Activated naive CD8-positive, alpha-beta T cell treated with anti-CD3 and anti-CD28 coated beads, Interleukin-2, amount 50 U/mL, for 24 hours (primary cell): ENCODE results near the gene PPP6R3.
A peak's percentile ranks its signal among the peaks of the same experiment; 100 is the strongest.

Source experiments
- ATAC-seq: fragments of 150-1000 bp; cut with Tn5 transposase; one replicate; pipeline ENCODE4 v1.10.0; 2021
- DNase-seq: peaks from one replicate; pipeline ENCODE4 v3.0.0; 2021
- H3K27ac Mint-ChIP-seq: one replicate; pipeline ENCODE4 v1.8.0; 2021; ENCODE audit warnings: mild to moderate bottlenecking, mixed read lengths
- H3K27me3 Mint-ChIP-seq: one replicate; pipeline ENCODE4 v1.8.0; 2021; ENCODE audit warnings: mixed read lengths
- H3K36me3 Mint-ChIP-seq: one replicate; pipeline ENCODE4 v1.8.0; 2021; ENCODE audit warnings: low read depth, mixed read lengths
- H3K4me1 Mint-ChIP-seq: one replicate; pipeline ENCODE4 v1.8.0; 2021; ENCODE audit warnings: mixed read lengths
- H3K4me3 Mint-ChIP-seq: one replicate; pipeline ENCODE4 v1.8.0; 2021; ENCODE audit warnings: mild to moderate bottlenecking, moderate library complexity, mixed read lengths
- H3K9me3 Mint-ChIP-seq: one replicate; pipeline ENCODE4 v1.8.0; 2021; ENCODE audit warnings: mixed read lengths

The PPP6R3 gene

DNA sequence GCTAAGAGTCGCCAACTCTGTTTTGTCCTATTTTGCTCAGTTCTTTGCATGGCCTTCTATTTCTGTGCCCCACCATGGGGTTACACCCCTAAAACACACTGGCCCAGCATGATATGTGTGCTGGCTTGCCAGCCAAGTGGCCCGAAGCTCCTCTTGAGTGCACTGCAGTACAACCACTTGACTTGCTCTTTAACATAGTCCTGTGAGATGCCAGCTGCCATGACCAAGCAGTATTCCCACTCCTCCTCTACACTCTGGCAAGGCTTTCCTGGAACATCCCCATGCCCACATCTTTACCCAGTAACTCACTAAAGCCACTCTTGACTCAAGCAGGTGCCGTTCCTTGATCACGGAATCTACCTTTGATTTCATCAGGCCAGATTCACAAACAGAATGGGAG lies 120.9 kb downstream of the PPP6R3 start:
- ATAC-seq: no peak
- no peak overlapping the region for H3K4me3 Mint-ChIP-seq
- DNase-seq: no peak
- H3K9me3 Mint-ChIP-seq: no peaks in the 10 kb centered on the region
- H3K27me3 Mint-ChIP-seq: no peaks in the 10 kb centered on the region
- peaks cover 52% of the 10 kb centered on the region for H3K36me3 Mint-ChIP-seq
- no peak overlapping the region for H3K27ac Mint-ChIP-seq
- H3K4me1 Mint-ChIP-seq: peaks cover 11% of the 10 kb centered on the region

GRCh38 chr11:68581901-68582300 lies 121.3 kb downstream of the PPP6R3 start:
- Mint-ChIP-seq H3K27ac (no peak overlapping the region), H3K4me3 (no peak overlapping the region), H3K4me1 (peaks cover 11% of the 10 kb centered on the region), H3K36me3 (peaks cover 49% of the 10 kb centered on the region), H3K27me3 (no peaks in the 10 kb centered on the region), H3K9me3 (no peaks in the 10 kb centered on the region)
- ATAC-seq (no peak), DNase-seq (no peak)

DNA sequence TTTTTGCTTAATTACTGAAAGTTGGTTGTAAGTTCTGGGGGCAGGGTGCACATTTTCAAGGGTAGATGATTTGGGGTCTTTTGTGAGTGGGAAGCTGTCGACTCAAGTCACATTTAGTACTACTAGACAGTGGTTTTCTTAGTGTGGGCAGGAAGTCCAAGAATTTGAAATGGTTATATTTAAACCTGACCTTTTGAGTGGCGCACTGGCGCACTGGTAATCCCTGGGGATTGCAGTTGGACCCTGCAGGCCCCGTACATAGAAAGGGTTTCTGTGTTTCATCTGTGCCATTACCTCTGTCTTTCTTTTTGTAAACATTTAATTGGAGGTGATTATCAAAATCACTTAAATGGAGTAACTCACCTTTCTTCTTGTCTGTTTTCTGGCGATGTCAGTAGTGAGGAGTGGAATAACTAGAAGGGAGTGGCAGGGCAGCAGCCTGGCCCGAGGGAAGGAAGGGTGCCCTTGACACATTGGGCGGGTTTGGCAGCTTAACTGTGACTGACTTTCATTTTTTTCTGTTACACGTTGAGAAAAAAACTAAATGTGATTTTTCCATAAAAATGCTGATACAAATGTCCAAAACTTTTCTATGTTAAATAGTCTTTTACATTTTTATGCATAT lies 122.0 kb downstream of the PPP6R3 start:
- H3K36me3 Mint-ChIP-seq: peaks cover 47% of the 10 kb centered on the region
- H3K4me1 Mint-ChIP-seq: peaks cover 11% of the 10 kb centered on the region
- no peaks in the 10 kb centered on the region for H3K9me3 Mint-ChIP-seq
- H3K27me3 Mint-ChIP-seq: no peaks in the 10 kb centered on the region
- no peak for ATAC-seq
- no peak for DNase-seq
- H3K27ac Mint-ChIP-seq: no peak overlapping the region
- no peak overlapping the region for H3K4me3 Mint-ChIP-seq

GRCh38 chr11:68583041-68583446 lies 122.5 kb downstream of the PPP6R3 start:
- Mint-ChIP-seq H3K27ac (no peak overlapping the region), H3K4me1 (peaks cover 11% of the 10 kb centered on the region), H3K4me3 (no peak overlapping the region), H3K36me3 (peaks cover 51% of the 10 kb centered on the region), H3K27me3 (no peaks in the 10 kb centered on the region), H3K9me3 (no peaks in the 10 kb centered on the region)
- ATAC-seq: no peak
- DNase-seq: no peak

GRCh38 chr11:68584097-68584496 lies 123.5 kb downstream of the PPP6R3 start:
- Mint-ChIP-seq H3K27ac (no peak overlapping the region), H3K27me3 (no peaks in the 10 kb centered on the region)

GRCh38 chr11:68584991-68585524 lies 124.5 kb downstream of the PPP6R3 start:
- H3K27ac Mint-ChIP-seq: no peak overlapping the region
- no peak for DNase-seq
- ATAC-seq: no peak
- no peaks in the 10 kb centered on the region for H3K9me3 Mint-ChIP-seq
- H3K27me3 Mint-ChIP-seq: no peaks in the 10 kb centered on the region
- peaks cover 11% of the 10 kb centered on the region for H3K4me1 Mint-ChIP-seq
- peaks cover 41% of the 10 kb centered on the region for H3K36me3 Mint-ChIP-seq
- no peak overlapping the region for H3K4me3 Mint-ChIP-seq

More at GRCh38 chr11:68584097-68584496, 123.5 kb downstream of the PPP6R3 start:
- H3K36me3 Mint-ChIP-seq: peaks cover 43% of the 10 kb centered on the region
- peaks cover 11% of the 10 kb centered on the region for H3K4me1 Mint-ChIP-seq
- no peaks in the 10 kb centered on the region for H3K9me3 Mint-ChIP-seq
- H3K4me3 Mint-ChIP-seq: no peak overlapping the region
- DNase-seq: peak; percentile 70
- peak; percentile 52 for ATAC-seq

GRCh38 chr11:68589547-68590216 lies 129.1 kb downstream of the PPP6R3 start:
- Mint-ChIP-seq H3K4me3 (no peak overlapping the region), H3K27ac (no peak overlapping the region), H3K4me1 (peaks cover 6% of the 10 kb centered on the region), H3K9me3 (no peaks in the 10 kb centered on the region), H3K27me3 (no peaks in the 10 kb centered on the region), H3K36me3 (peaks cover 49% of the 10 kb centered on the region)
- no peak for DNase-seq
- no peak for ATAC-seq

- Mint-ChIP-seq H3K4me3 (no peak overlapping the region), H3K36me3 (peaks cover 50% of the 10 kb centered on the region), H3K4me1 (no peaks in the 10 kb centered on the region), H3K27me3 (no peaks in the 10 kb centered on the region), H3K9me3 (no peaks in the 10 kb centered on the region), H3K27ac (no peak overlapping the region)
- DNase-seq (no peak), ATAC-seq (no peak)
These were observed 131.2 kb downstream of the PPP6R3 start for GRCh38 chr11:68591719-68592118.

- no peaks in the 10 kb centered on the region for H3K9me3 Mint-ChIP-seq
- H3K4me3 Mint-ChIP-seq: no peak overlapping the region
- DNase-seq (no peak), ATAC-seq (no peak)
- no peaks in the 10 kb centered on the region for H3K4me1 Mint-ChIP-seq
- H3K36me3 Mint-ChIP-seq: peaks cover 53% of the 10 kb centered on the region
- H3K27ac Mint-ChIP-seq: no peak overlapping the region
- no peaks in the 10 kb centered on the region for H3K27me3 Mint-ChIP-seq
These were observed 132.9 kb downstream of the PPP6R3 start for GRCh38 chr11:68593441-68593840.

DNA sequence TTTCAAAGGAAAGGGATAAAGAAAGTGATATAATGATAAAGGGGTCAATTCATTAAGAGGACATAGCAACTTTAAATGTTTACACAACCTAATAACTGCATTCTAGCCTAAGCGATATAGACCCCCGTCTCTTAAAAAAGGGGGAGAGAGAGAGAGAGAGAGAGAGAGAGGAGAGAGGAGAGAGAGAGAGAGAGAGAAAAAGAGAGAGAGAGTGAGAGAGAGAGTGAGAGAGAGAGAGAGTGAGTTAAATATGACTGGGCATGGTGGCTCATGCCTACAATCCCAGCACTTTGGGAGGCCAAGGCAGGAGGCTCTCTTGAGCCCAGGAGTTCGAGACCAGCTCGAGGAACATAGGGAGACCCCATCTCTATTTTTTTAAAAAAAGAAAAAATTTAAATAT lies 133.6 kb downstream of the PPP6R3 start:
- H3K9me3 Mint-ChIP-seq: no peaks in the 10 kb centered on the region
- H3K27ac Mint-ChIP-seq: no peak overlapping the region
- H3K27me3 Mint-ChIP-seq: no peaks in the 10 kb centered on the region
- H3K4me1 Mint-ChIP-seq: no peaks in the 10 kb centered on the region
- DNase-seq (no peak), ATAC-seq (no peak)
- peaks cover 57% of the 10 kb centered on the region for H3K36me3 Mint-ChIP-seq
- H3K4me3 Mint-ChIP-seq: no peak overlapping the region

GRCh38 chr11:68596231-68596630 lies 135.7 kb downstream of the PPP6R3 start:
- no peaks in the 10 kb centered on the region for H3K27me3 Mint-ChIP-seq
- no peak for ATAC-seq
- H3K4me3 Mint-ChIP-seq: no peak overlapping the region
- H3K4me1 Mint-ChIP-seq: no peaks in the 10 kb centered on the region
- no peaks in the 10 kb centered on the region for H3K9me3 Mint-ChIP-seq
- H3K27ac Mint-ChIP-seq: peak overlapping the region; percentile 11
- DNase-seq: no peak
- peaks cover 54% of the 10 kb centered on the region for H3K36me3 Mint-ChIP-seq

DNA sequence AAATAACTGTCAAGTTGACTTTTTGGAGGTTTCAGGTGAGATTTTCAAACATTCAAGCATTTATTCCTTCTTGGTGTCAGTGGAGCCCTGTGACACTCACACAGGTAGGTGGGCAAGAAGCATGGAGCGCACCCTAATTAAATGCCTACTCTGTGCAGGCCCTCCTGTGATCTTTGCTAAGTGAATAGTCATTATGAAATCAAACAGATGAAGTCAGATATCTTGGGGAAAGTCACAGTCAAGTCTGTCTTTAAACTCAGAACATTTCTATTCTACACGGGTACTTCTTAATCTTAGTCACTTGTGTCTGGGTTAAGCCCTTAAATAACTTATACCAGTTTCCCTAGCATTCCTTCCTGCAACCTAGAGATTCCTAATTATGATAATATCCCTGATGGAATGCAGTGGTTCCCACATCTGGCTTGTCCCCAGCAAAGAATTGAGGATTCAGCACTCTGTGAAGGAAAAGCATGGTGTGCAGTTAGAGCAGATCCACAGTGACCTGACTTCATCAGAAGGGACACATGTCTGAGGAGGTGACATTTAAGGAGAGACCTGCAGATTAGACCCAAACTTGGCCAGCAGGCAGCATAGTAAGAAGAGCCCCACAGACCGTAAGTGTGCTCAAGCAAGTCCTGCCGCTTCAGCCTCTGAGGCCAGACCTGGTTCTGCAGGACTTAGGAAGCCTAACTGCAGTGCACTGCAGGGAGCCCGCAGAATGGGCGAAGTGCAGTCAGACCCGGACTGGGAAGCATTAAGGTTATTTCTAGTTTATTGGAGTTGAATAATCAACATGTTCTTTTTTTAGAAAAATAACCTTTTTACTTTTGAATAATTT lies 138.5 kb downstream of the PPP6R3 start:
- no peaks in the 10 kb centered on the region for H3K9me3 Mint-ChIP-seq
- H3K4me3 Mint-ChIP-seq: no peak overlapping the region
- no peaks in the 10 kb centered on the region for H3K4me1 Mint-ChIP-seq
- peaks cover 58% of the 10 kb centered on the region for H3K36me3 Mint-ChIP-seq
- no peak for DNase-seq
- no peak overlapping the region for H3K27ac Mint-ChIP-seq
- no peaks in the 10 kb centered on the region for H3K27me3 Mint-ChIP-seq
- ATAC-seq: no peak

GRCh38 chr11:68601147-68601546 lies 140.6 kb downstream of the PPP6R3 start:
- Mint-ChIP-seq H3K9me3 (no peaks in the 10 kb centered on the region), H3K4me3 (no peak overlapping the region), H3K27me3 (no peaks in the 10 kb centered on the region), H3K27ac (no peak overlapping the region), H3K36me3 (peaks cover 66% of the 10 kb centered on the region), H3K4me1 (no peaks in the 10 kb centered on the region)
- DNase-seq (no peak), ATAC-seq (no peak)

- Mint-ChIP-seq H3K27me3 (no peaks in the 10 kb centered on the region), H3K27ac (no peak overlapping the region), H3K4me3 (no peak overlapping the region), H3K9me3 (no peaks in the 10 kb centered on the region), H3K4me1 (no peaks in the 10 kb centered on the region), H3K36me3 (peaks cover 74% of the 10 kb centered on the region)
- ATAC-seq (no peak), DNase-seq (no peak)
These were observed 149.2 kb downstream of the PPP6R3 start for GRCh38 chr11:68609761-68610160.
